Ovary (tissue), 3 donors: ENCODE measurements around the gene PHF11.

Source experiments
- CTCF ChIP-seq, 3 donors: fragments of 450-650 bp in 2 of 3; fragments of 200-600 bp in 1 of 3; IDR thresholded peaks; one replicate each; pipeline versions ENCODE4 v1.5.1 to v1.8.0; 2016 to 2022; ENCODE audit warnings: antibody characterized with exemption in 3 of 3, mild to moderate bottlenecking in 1 of 3
- EP300 ChIP-seq: sonication (generic); formaldehyde crosslinking; IDR thresholded peaks from one replicate; pipeline ENCODE4 v1.6.1; 2017; ENCODE audit warnings: antibody characterized with exemption
- POLR2A ChIP-seq: fragments of 450-650 bp; IDR thresholded peaks from one replicate; pipeline ENCODE4 v1.6.1; 2017; ENCODE audit warnings: antibody characterized with exemption, mild to moderate bottlenecking, moderate library complexity
- donor health status: DM: no; HTN: no; CAD: no.

GRCh38 chr13:49495783-49496762, at the start of gene PHF11:
- TF ChIP-seq CTCF (IDR thresholded peaks at IDR 0.05) (peak in 1 of 3 donors; percentile 16), POLR2A (no peak), EP300 (no peak)
